Small intestine (tissue), 7 donors: ENCODE measurements around the gene CMC1. TPM values are rescaled to one million over a fixed set of nuclear protein-coding genes. Genes with fewer than 3 reads are reported as not detected.
"Not testable (repeated sequence)": the region's sequence is repeated elsewhere in the genome, so short reads cannot be mapped to it uniquely, and the experiment has no call there.

ENCODE experiments used
- DNase-seq, 2 donors: peaks; one replicate each; pipeline versions ENCODE4 v3.0.0 to v3.0.0-alpha.2; 2013
- FAIRE-seq: peaks from 2 replicates; lab custom pipeline; 2012; peaks lifted over from hg19 to GRCh38; lab: Jason Lieb, UNC
- H3K27ac ChIP-seq, 3 donors: one replicate each; pipeline ENCODE4 v1.5.1; 2013; ENCODE audit warnings: low read length in 2 of 3, mild to moderate bottlenecking in 2 of 3, control low read depth in 1 of 3, inconsistent platforms in 1 of 3, low read depth in 1 of 3, moderate library complexity in 1 of 3
- H3K27me3 ChIP-seq, 3 donors: one replicate each; pipeline ENCODE4 v1.6.1; 2013; ENCODE audit warnings: low read length in 3 of 3, inconsistent platforms in 1 of 3; ENCODE audit not compliant: control insufficient read depth in 3 of 3, insufficient read depth in 3 of 3
- H3K36me3 ChIP-seq, 3 donors: one replicate each; pipeline ENCODE4 v1.6.1; 2013; ENCODE audit warnings: low read length in 3 of 3, inconsistent platforms in 1 of 3, low read depth in 1 of 3, mild to moderate bottlenecking in 1 of 3, moderate library complexity in 1 of 3; ENCODE audit not compliant: control insufficient read depth in 3 of 3, insufficient read depth in 2 of 3
- H3K4me1 ChIP-seq, 3 donors: one replicate each; pipeline ENCODE4 v1.6.1; 2013; ENCODE audit warnings: low read length in 2 of 3, inconsistent platforms in 1 of 3, low read depth in 1 of 3, mild to moderate bottlenecking in 1 of 3, moderate library complexity in 1 of 3; ENCODE audit not compliant: control insufficient read depth in 3 of 3, insufficient read depth in 2 of 3
- H3K4me3 ChIP-seq, 3 donors: one replicate each; pipeline ENCODE4 v1.5.1; 2013; ENCODE audit warnings: low read length in 3 of 3, control low read depth in 1 of 3, inconsistent platforms in 1 of 3, low read depth in 1 of 3, mild to moderate bottlenecking in 1 of 3, moderate library complexity in 1 of 3
- H3K9me3 ChIP-seq, 2 donors: one replicate each; pipeline ENCODE4 v1.6.1; 2013; ENCODE audit warnings: low read depth in 1 of 2, low read length in 1 of 2; ENCODE audit not compliant: control insufficient read depth in 2 of 2, insufficient read depth in 1 of 2
- WGBS, 3 donors: extraction: QIAGEN DNeasy Blood & Tissue Kit; methylation state at CpG; one replicate each; pipeline ENCODE4 v1.1.7; 2013; 5-methylcytosine and 5-hydroxymethylcytosine counted together
- polyA plus RNA-seq, 4 donors: library from polyadenylated mRNA; stranded (reverse) in 3 of 4; unstranded in 1 of 4; fragments of 200-250 nt in 3 of 4; fragments of 120-200 nt in 1 of 4; gene quantifications; one replicate each; pipeline versions ENCODE4 v1.2.1 to v1.2.3, GENCODE V29; 2013
- donor health status: healthy with polysubstance abuse.
- donor health status: control.
- donor health status: control.
- donor health status: Bipolar disorder and iron deficiency.
- donor health status: healthy.

CMC1 gene
- polyA plus RNA-seq, 4 donors = 33.1 to 57.3 (median 47.3) TPM

- FAIRE-seq = no peak
These were observed 10.6 kb downstream of the CMC1 start for GRCh38 chr3:28252001-28252431.

GRCh38 chr3:28253040-28253715 is 11.8 kb downstream of the CMC1 start:
- Histone ChIP-seq H3K9me3 (no peaks in the 10 kb centered on the region), H3K27ac (no peak overlapping the region), H3K4me1 (no peaks in the 10 kb centered on the region), H3K27me3 (no peaks in the 10 kb centered on the region), H3K4me3 (no peak overlapping the region), H3K36me3 (peaks cover 0 to 3% (median 0%) of the 10 kb centered on the region in 3 donors)
- FAIRE-seq (no peak), DNase-seq (no peak)
- 90 to 98% (median 96%) methylated on average over 9 of the region's 9 CpGs for WGBS, 3 donors

More at GRCh38 chr3:28252001-28252431, 10.6 kb downstream of the CMC1 start:
- H3K36me3 ChIP-seq = peaks cover 0 to 3% (median 0%) of the 10 kb centered on the region in 3 donors
- H3K27me3 ChIP-seq = no peaks in the 10 kb centered on the region
- no peak for DNase-seq
- no peak overlapping the region for H3K4me3 ChIP-seq
- no peak overlapping the region for H3K27ac ChIP-seq
- H3K9me3 ChIP-seq = no peaks in the 10 kb centered on the region
- WGBS, 3 donors = 73 to 93% (median 86%) methylated on average over 3 of the region's 3 CpGs
- H3K4me1 ChIP-seq = peaks cover 0 to 2% (median 0%) of the 10 kb centered on the region in 3 donors

- Histone ChIP-seq H3K4me3 (no peak overlapping the region), H3K27ac (no peak overlapping the region), H3K4me1 (no peaks in the 10 kb centered on the region), H3K9me3 (no peaks in the 10 kb centered on the region), H3K36me3 (peaks cover 0 to 2% (median 0%) of the 10 kb centered on the region in 3 donors), H3K27me3 (no peaks in the 10 kb centered on the region)
- FAIRE-seq = no peak
- DNase-seq = no peak
These were observed 20.6 kb downstream of the CMC1 start for GRCh38 chr3:28262001-28262400.

GRCh38 chr3:28265641-28266040 is 24.2 kb downstream of the CMC1 start:
- no peak for FAIRE-seq
- H3K4me3 ChIP-seq = no peak overlapping the region

GRCh38 chr3:28267984-28268849 is 26.8 kb downstream of the CMC1 start:
- 35 to 69% (median 49%) methylated on average over 5 of the region's 5 CpGs for WGBS, 3 donors
- peak; percentile 16 to 63 for DNase-seq
- Histone ChIP-seq H3K27ac (no peak overlapping the region), H3K27me3 (no peaks in the 10 kb centered on the region), H3K4me1 (no peaks in the 10 kb centered on the region), H3K4me3 (no peak overlapping the region), H3K36me3 (peaks cover 2 to 14% (median 3%) of the 10 kb centered on the region in 3 donors), H3K9me3 (peaks cover 0 to 17% of the 10 kb centered on the region in 2 donors)
- FAIRE-seq = no peak

More at GRCh38 chr3:28265641-28266040, 24.2 kb downstream of the CMC1 start:
- no peak overlapping the region for H3K27ac ChIP-seq
- no peaks in the 10 kb centered on the region for H3K27me3 ChIP-seq
- no peak for DNase-seq
- H3K36me3 ChIP-seq = peaks cover 0 to 7% (median 0%) of the 10 kb centered on the region in 3 donors
- H3K9me3 ChIP-seq = peaks cover 0 to 4% of the 10 kb centered on the region in 2 donors
- no peaks in the 10 kb centered on the region for H3K4me1 ChIP-seq

- 69 to 87% (median 79%) methylated on average over 1 of the region's 1 CpG for WGBS, 3 donors
- H3K27me3 ChIP-seq = no peaks in the 10 kb centered on the region
- no peak overlapping the region for H3K27ac ChIP-seq
- peaks cover 2 to 14% (median 3%) of the 10 kb centered on the region in 3 donors for H3K36me3 ChIP-seq
- DNase-seq (no peak), FAIRE-seq (no peak)
- H3K4me1 ChIP-seq = no peaks in the 10 kb centered on the region
- no peak overlapping the region for H3K4me3 ChIP-seq
- peaks cover 0 to 17% of the 10 kb centered on the region in 2 donors for H3K9me3 ChIP-seq
These were observed 27.6 kb downstream of the CMC1 start for GRCh38 chr3:28268989-28269388.

- 98 to 99% (median 98%) methylated on average over 2 of the region's 2 CpGs for WGBS, 3 donors
- not testable (repeated sequence) for FAIRE-seq, H3K4me1 ChIP-seq, H3K4me3 ChIP-seq, H3K27ac ChIP-seq, H3K27me3 ChIP-seq, DNase-seq
- H3K9me3 ChIP-seq = peaks cover 0 to 17% of the 10 kb centered on the region in 2 donors
- peaks cover 2 to 14% (median 3%) of the 10 kb centered on the region in 3 donors for H3K36me3 ChIP-seq
These were observed 28.5 kb downstream of the CMC1 start for GRCh38 chr3:28269884-28270283.

GRCh38 chr3:28273837-28274236 is 32.4 kb downstream of the CMC1 start:
- H3K4me3 ChIP-seq = no peak overlapping the region
- H3K36me3 ChIP-seq = peaks cover 2 to 21% (median 3%) of the 10 kb centered on the region in 3 donors
- H3K9me3 ChIP-seq = peaks cover 0 to 17% of the 10 kb centered on the region in 2 donors
- no peak for FAIRE-seq
- H3K27ac ChIP-seq = no peak overlapping the region
- no peaks in the 10 kb centered on the region for H3K4me1 ChIP-seq
- H3K27me3 ChIP-seq = no peaks in the 10 kb centered on the region
- DNase-seq = no peak
